Fibroblast of mammary gland (primary cell): ENCODE results near the gene PTPRN2.

Experiments used
- DNase-seq: peaks from one replicate; pipeline ENCODE4 v3.0.0-alpha.2; 2010; ENCODE audit warnings: low read depth
- H3K4me3 ChIP-seq: 2 replicates; pipeline ENCODE4 v1.5.1; 2011; ENCODE audit warnings: low read depth, mild to moderate bottlenecking, low read length, moderate library complexity; ENCODE audit not compliant: control insufficient read depth
- CTCF ChIP-seq: conservative IDR thresholded peaks from 2 replicates; pipeline ENCODE4 v1.5.1; 2011; ENCODE audit warnings: low read depth, low read length, inconsistent platforms; ENCODE audit not compliant: control insufficient read depth, insufficient read depth

PTPRN2 gene

GRCh38 chr7:158446281-158446680 lies 141.3 kb downstream of the PTPRN2 start:
- DNase-seq: no peak
- TF ChIP-seq CTCF: no peak
- H3K4me3 ChIP-seq: no peak overlapping the region

GRCh38 chr7:158445421-158446175 lies 142.0 kb downstream of the PTPRN2 start:
- no peak for DNase-seq
- TF ChIP-seq CTCF: no peak
- H3K4me3 ChIP-seq: no peak overlapping the region

- H3K4me3 ChIP-seq: no peak overlapping the region
- TF ChIP-seq CTCF: no peak
- no peak for DNase-seq
These were observed 142.9 kb downstream of the PTPRN2 start for GRCh38 chr7:158444501-158445420.

GRCh38 chr7:158443688-158444483 lies 143.7 kb downstream of the PTPRN2 start:
- no peak overlapping the region for H3K4me3 ChIP-seq
- TF ChIP-seq CTCF: no peak
- DNase-seq: no peak

GRCh38 chr7:158443014-158443687 lies 144.5 kb downstream of the PTPRN2 start:
- no peak overlapping the region for H3K4me3 ChIP-seq
- no peak for DNase-seq
- TF ChIP-seq CTCF: no peak

- H3K4me3 ChIP-seq: no peak overlapping the region
- TF ChIP-seq CTCF: no peak
- DNase-seq: no peak
These were observed 145.4 kb downstream of the PTPRN2 start for GRCh38 chr7:158442260-158442659.
